ENCODE results near the gene POLR2J2.
"Not testable (repeated sequence)": the region's sequence is repeated elsewhere in the genome, so short reads cannot be mapped to it uniquely, and the experiment has no call there.

- TF ChIP-seq CTCF, POLR2A, POLR2AphosphoS5, EP300 (IDR thresholded peaks at IDR 0.05): not testable (repeated sequence)
These were observed 53.3 kb downstream of the POLR2J2 start for GRCh38 chr7:102618122-102618521.

Measured in gastroesophageal sphincter (tissue), 3 donors.